ENCODE measurements around the gene MET. TPM values are rescaled to one million over a fixed set of nuclear protein-coding genes. Genes with fewer than 3 reads are reported as not detected.

Gene MET
- total and polyA plus RNA-seq, 2 of the 13 experiments (the other 11 are each of a cell fraction or from before 2014, with no cell fraction given): 21.8 to 31.5 TPM

DNA sequence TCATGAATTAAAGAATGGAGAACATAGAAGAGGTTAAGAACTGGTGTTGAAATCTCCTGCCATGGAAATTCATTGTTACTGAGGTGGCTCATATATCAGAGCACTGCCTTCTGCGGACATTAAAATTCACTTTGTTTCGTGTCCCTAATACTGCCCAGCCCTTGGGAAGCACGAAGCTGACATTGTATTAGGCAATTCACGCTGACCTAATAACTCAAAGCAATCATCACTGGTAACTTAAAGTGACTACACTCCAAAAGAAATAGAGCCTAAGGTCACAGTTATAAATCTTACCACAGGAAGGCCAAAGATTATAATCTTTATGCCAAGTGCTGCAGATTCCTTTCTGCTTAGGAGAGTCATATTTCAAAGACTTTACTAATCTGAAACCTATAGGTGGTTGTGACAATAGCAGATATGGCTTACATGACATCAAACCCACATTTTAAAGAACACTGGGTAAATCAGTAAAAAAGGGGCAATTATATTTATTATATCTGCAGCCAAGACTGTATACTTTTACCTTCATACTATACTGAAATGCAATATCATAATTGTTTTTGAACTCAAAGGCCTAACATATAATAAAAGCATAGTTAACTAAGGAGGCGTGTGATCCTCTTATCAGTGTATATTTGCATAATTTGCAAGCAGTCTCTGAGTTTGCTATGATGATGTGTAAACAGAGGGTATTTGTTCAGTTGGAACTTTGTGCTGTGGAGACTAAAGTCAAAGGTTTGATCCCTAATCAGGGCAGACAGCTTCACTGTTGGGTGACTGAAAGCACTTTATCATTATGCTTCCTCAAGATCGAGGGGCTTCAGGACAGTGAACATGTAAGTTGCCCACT is 138.5 kb downstream of the MET start (continued):
- TF ChIP-seq, protein P1, sequence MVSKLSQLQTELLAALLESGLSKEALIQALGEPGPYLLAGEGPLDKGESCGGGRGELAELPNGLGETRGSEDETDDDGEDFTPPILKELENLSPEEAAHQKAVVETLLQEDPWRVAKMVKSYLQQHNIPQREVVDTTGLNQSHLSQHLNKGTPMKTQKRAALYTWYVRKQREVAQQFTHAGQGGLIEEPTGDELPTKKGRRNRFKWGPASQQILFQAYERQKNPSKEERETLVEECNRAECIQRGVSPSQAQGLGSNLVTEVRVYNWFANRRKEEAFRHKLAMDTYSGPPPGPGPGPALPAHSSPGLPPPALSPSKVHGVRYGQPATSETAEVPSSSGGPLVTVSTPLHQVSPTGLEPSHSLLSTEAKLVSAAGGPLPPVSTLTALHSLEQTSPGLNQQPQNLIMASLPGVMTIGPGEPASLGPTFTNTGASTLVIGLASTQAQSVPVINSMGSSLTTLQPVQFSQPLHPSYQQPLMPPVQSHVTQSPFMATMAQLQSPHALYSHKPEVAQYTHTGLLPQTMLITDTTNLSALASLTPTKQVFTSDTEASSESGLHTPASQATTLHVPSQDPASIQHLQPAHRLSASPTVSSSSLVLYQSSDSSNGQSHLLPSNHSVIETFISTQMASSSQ (IDR thresholded peaks at IDR 0.05; ENCODE audit: low read depth): peak; percentile 82
- TF ChIP-seq, protein P1 (CRISPR knock-in tag; IDR thresholded peaks at IDR 0.05; ENCODE audit: borderline replicate concordance): peak; percentile 87; the same call in 1 of the 2 replicates
- TF ChIP-seq ZSCAN31 (CRISPR knock-in tag; IDR thresholded peaks at IDR 0.05; ENCODE audit: low read depth) (peak; percentile 67; the same call in 1 of the 2 replicates), RFX5 (IDR thresholded peaks at IDR 0.05; ENCODE audit: low read depth, low read length) (no peak), HCFC1 (IDR thresholded peaks at IDR 0.05; ENCODE audit: low read depth, low read length) (no peak), ZNF557 (CRISPR knock-in tag; IDR thresholded peaks at IDR 0.05) (peak; percentile 40; the same call in 1 of the 2 replicates), NFKBIZ (CRISPR knock-in tag; IDR thresholded peaks at IDR 0.05) (peak; percentile 87), ZNF501 (CRISPR knock-in tag; IDR thresholded peaks at IDR 0.05) (no peak), KDM5B (CRISPR knock-in tag; IDR thresholded peaks at IDR 0.05; ENCODE audit: borderline replicate concordance) (no peak), TBX3 (IDR thresholded peaks at IDR 0.05; ENCODE audit: borderline replicate concordance) (peak; percentile 94), ZNF230 (CRISPR knock-in tag; IDR thresholded peaks at IDR 0.05) (peak; percentile 35; the same call in 1 of the 2 replicates), IKZF1 (IDR thresholded peaks at IDR 0.05) (no peak), TMF1 (CRISPR knock-in tag; IDR thresholded peaks at IDR 0.05; ENCODE audit: low read depth) (no peak), NFRKB (IDR thresholded peaks at IDR 0.05) (no peak), SOX6 (IDR thresholded peaks at IDR 0.05) (no peak), SOX6 (CRISPR knock-in tag; IDR thresholded peaks at IDR 0.05) (peak; percentile 90), SNAPC2 (CRISPR knock-in tag; IDR thresholded peaks at IDR 0.05) (0 out of 2 replicates have a peak, but pooled peaks have one; percentile 6), SPEN (CRISPR knock-in tag; IDR thresholded peaks at IDR 0.05; ENCODE audit: low read depth) (no peak)
- TF ChIP-seq, protein P2, sequence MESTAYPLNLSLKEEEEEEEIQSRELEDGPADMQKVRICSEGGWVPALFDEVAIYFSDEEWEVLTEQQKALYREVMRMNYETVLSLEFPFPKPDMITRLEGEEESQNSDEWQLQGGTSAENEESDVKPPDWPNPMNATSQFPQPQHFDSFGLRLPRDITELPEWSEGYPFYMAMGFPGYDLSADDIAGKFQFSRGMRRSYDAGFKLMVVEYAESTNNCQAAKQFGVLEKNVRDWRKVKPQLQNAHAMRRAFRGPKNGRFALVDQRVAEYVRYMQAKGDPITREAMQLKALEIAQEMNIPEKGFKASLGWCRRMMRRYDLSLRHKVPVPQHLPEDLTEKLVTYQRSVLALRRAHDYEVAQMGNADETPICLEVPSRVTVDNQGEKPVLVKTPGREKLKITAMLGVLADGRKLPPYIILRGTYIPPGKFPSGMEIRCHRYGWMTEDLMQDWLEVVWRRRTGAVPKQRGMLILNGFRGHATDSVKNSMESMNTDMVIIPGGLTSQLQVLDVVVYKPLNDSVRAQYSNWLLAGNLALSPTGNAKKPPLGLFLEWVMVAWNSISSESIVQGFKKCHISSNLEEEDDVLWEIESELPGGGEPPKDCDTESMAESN (CRISPR knock-in tag; conservative IDR thresholded peaks at IDR 0.05): no peak
- TF ChIP-seq, protein P3, sequence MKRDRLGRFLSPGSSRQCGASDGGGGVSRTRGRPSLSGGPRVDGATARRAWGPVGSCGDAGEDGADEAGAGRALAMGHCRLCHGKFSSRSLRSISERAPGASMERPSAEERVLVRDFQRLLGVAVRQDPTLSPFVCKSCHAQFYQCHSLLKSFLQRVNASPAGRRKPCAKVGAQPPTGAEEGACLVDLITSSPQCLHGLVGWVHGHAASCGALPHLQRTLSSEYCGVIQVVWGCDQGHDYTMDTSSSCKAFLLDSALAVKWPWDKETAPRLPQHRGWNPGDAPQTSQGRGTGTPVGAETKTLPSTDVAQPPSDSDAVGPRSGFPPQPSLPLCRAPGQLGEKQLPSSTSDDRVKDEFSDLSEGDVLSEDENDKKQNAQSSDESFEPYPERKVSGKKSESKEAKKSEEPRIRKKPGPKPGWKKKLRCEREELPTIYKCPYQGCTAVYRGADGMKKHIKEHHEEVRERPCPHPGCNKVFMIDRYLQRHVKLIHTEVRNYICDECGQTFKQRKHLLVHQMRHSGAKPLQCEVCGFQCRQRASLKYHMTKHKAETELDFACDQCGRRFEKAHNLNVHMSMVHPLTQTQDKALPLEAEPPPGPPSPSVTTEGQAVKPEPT (CRISPR knock-in tag; IDR thresholded peaks at IDR 0.05; ENCODE audit: low read depth): no peak

All from HepG2 (cell line).